ENCODE results near the gene KRT81.
"Not testable (repeated sequence)": the region's sequence is repeated elsewhere in the genome, so short reads cannot be mapped to it uniquely, and the experiment has no call there.

KRT81 gene

DNA sequence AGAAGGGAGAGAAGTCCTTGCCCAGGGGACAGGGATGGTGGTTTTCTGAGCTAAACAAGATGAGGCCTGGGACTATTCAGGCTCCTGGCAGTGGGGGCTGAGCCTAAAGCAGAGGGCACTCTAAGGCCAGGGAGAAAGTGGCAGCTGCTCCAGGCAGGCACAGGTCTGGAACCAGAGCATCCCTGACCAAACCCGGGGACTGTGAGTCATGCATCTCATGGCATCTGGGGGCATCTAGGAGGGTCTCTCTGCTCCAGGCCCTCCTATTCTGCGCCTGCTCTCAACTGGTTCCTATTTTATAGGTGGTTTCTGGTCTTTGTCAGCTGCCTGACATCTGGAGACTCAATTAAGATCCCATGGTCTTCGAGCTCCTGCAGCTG is 46.7 kb downstream of the KRT81 start:
- no peak overlapping the region for H3K4me3 ChIP-seq (ENCODE audit: low read depth, low read length)
- in situ Hi-C loops (cut with HindIII; ENCODE audit: low sequenced_read_pairs): no loop called here
- TF ChIP-seq CTCF (IDR thresholded peaks at IDR 0.05; ENCODE audit: low read depth, low read length): no peak
- no peak for DNase-seq (ENCODE audit: low read depth, low spot score)

DNA sequence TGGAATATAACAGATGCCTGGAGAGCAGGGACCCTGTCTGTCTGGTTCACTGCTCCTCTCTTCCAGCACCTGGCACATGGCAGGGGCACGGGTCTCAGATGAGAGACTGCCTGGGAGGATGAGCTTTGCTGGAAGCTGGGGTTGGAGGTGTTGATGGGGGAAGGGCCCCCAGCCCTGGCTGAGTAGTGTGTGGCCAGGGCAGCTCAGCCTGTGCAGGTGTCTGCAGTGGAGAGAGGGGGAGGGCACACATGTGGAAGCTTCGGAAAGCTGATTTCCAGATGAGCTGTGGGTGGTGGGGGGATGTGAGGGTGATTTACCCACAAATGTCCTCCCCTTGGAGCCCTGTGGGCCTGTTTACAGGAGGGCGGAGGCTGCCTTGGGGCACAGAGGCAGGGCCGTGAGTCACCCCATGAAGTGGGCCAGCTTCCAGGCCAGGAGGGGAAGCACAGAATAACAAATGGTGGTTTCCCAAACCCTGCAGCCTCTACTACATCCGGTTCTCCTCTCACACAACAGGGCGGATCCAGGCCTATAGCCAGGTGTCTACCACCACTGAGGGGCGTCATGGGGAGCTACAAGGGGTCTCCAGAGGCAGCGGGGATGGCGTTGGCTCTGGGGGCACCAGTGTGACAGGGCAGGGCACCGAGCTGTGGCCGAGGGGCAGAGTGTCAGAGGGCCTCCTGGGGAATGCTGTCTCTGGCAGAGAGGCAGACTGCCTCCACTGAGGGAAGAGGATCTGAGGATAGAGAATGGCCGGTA is 47.3 kb downstream of the KRT81 start:
- TF ChIP-seq CTCF (IDR thresholded peaks at IDR 0.05; ENCODE audit: low read depth, low read length): no peak
- in situ Hi-C loops (cut with HindIII; ENCODE audit: low sequenced_read_pairs): no loop called here
- DNase-seq (ENCODE audit: low read depth, low spot score): peak; percentile 90
- no peak overlapping the region for H3K4me3 ChIP-seq (ENCODE audit: low read depth, low read length)

- TF ChIP-seq CTCF (IDR thresholded peaks at IDR 0.05; ENCODE audit: low read depth, low read length): no peak
- no peak for DNase-seq (ENCODE audit: low read depth, low spot score)
- in situ Hi-C loops (cut with HindIII; ENCODE audit: low sequenced_read_pairs): no loop called here
- H3K4me3 ChIP-seq (ENCODE audit: low read depth, low read length): no peak overlapping the region
These were observed 48.0 kb downstream of the KRT81 start for GRCh38 chr12:52243259-52243855.

DNA sequence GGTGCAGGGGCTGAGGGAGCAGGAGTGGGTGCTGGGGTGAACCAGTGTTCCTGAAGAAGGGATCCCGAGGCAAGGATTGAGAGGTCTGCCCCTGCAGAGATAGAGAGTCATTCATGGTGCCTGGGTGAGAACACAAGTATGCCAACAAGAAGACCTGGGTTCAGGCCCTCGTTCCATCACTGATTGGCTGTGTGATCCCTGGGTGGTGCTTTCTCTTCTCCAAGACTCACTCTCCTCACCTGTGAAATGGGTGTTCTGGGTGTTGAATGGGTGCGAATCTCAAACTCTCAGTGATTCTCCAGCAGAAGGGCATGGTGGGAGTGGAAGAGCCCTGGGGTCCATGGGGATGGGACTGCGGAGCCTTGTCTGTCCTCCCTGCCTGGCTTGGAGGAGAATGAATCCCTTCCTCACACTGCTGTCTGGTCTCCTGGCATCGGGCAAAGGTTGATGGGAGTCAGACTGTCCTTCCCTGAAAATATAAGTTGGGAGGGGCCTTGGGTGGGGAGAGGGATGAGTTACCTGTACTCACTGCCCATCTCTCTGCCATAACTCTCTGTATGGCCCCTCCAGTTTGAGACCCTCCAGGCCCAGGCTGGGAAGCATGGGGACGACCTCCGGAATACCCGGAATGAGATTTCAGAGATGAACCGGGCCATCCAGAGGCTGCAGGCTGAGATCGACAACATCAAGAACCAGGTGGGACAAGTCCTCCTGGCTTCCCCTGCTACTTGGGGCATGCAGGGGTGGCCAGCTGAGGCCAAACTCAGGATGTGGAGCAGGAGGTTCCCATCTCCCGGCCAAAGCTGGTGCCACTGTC is 48.7 kb downstream of the KRT81 start:
- in situ Hi-C loops (cut with HindIII; ENCODE audit: low sequenced_read_pairs): no loop called here
- TF ChIP-seq CTCF (IDR thresholded peaks at IDR 0.05; ENCODE audit: low read depth, low read length): no peak
- no peak overlapping the region for H3K4me3 ChIP-seq (ENCODE audit: low read depth, low read length)
- DNase-seq (ENCODE audit: low read depth, low spot score): no peak

GRCh38 chr12:52241205-52241842 is 50.0 kb downstream of the KRT81 start:
- no peak overlapping the region for H3K4me3 ChIP-seq (ENCODE audit: low read depth, low read length)
- no peak for DNase-seq (ENCODE audit: low read depth, low spot score)
- in situ Hi-C loops (cut with HindIII; ENCODE audit: low sequenced_read_pairs): no loop called here
- no peak for TF ChIP-seq CTCF (IDR thresholded peaks at IDR 0.05; ENCODE audit: low read depth, low read length)

DNA sequence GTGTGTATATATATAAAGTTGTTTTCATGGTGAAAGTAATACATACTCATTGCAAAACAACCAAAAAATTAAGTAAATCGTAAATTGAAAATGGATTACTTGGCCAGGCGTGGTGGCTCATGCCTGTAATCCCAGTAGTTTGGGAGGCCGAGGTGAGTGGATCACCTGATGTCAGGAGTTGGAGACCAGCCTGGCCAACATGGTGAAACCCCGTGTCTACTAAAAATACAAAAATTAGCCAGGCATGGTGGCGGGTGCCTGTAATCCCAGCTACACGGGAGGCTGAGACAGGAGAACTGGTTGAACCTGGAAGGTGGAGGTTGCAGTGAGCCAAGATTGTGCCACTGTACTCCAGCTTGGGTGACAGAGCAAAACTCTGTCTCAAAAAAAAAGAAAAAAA is 51.1 kb downstream of the KRT81 start:
- DNase-seq (ENCODE audit: low read depth, low spot score); in situ Hi-C loops (cut with HindIII; ENCODE audit: low sequenced_read_pairs); H3K4me3 ChIP-seq (ENCODE audit: low read depth, low read length): not testable (repeated sequence)
